Tongue (tissue), 2 donors: ENCODE results near the gene SCARB1. TPM values are rescaled to one million over a fixed set of nuclear protein-coding genes. Genes with fewer than 3 reads are reported as not detected.
"Not testable (repeated sequence)": the region's sequence is repeated elsewhere in the genome, so short reads cannot be mapped to it uniquely, and the experiment has no call there.

Experiments
- DNase-seq: peaks from one replicate; pipeline ENCODE4 v3.0.0-alpha.2; 2015
- total RNA-seq: library from RNA; depleted of rRNA; stranded (reverse); fragments of >200 nt; gene quantifications from one replicate; pipeline ENCODE4 v1.2.3, GENCODE V29; 2014

The SCARB1 gene
- total RNA-seq, 1 donor from 2014 or later = 16.2 TPM

- no peak for DNase-seq
Observed at GRCh38 chr12:124884587-124885438, 21.1 kb upstream of the SCARB1 start.

- peak; percentile 58 for DNase-seq
Observed at GRCh38 chr12:124883263-124884130, 19.8 kb upstream of the SCARB1 start.

DNA sequence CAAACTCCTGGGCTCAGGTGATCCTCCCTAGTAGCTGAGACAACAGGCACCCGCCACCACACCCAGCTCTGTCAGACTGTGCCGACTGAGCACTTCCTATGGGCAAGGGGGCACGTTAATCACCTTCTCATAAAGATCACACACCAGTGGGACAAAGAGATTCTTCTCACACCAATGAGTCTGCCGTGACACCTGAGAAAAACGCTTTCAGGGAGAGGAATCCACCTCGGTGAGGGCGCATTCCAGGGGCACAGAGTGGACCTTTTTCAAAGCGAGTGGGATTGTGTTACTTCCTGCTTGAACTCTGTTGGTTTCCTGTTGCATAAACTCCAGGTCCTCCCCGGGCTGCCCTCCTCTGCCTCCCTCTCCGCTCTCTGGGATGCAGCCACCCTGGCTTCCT, 17.5 kb upstream of the SCARB1 start:
- DNase-seq = no peak

- not testable (repeated sequence) for DNase-seq
Observed at GRCh38 chr12:124880335-124880734, 16.7 kb upstream of the SCARB1 start.

- no peak for DNase-seq
Observed at GRCh38 chr12:124878795-124879516, 15.3 kb upstream of the SCARB1 start.

- DNase-seq = no peak
Observed at GRCh38 chr12:124877423-124877822, 13.8 kb upstream of the SCARB1 start.

DNA sequence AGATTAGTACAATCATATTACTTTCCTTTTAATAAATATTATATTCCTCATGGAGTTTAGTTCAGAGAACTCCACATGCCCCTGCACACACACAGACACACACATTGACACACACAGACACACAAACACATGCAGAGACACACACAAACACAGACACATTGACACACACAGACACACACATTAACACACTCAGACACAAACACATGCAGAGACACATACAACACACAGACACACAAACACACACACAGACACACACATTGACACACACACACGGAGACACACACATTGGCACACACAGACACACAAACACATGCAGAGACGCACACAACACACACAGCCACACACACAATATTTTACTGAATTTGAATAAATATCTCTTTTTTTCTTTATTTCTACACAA, 12.5 kb upstream of the SCARB1 start:
- DNase-seq = no peak

DNA sequence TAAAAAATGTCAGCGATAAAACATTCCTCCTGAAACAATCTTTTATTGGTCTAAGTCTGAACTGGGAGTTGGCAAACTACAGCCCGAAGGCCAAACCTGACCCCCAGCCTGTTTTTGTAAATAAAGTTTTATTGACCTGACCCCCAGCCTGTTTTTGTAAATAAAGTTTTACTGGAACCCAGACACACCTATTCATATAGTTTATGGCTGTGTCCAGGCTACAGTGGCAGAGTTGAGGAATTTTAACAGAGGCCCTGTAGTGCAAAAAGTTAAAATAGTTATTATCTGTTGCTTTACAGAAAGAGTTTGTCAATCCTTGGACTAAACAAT, 12.1 kb upstream of the SCARB1 start:
- no peak for DNase-seq

GRCh38 chr12:124874988-124875802, 11.5 kb upstream of the SCARB1 start:
- no peak for DNase-seq

- no peak for DNase-seq
Observed at GRCh38 chr12:124874188-124874587, 10.5 kb upstream of the SCARB1 start.

DNA sequence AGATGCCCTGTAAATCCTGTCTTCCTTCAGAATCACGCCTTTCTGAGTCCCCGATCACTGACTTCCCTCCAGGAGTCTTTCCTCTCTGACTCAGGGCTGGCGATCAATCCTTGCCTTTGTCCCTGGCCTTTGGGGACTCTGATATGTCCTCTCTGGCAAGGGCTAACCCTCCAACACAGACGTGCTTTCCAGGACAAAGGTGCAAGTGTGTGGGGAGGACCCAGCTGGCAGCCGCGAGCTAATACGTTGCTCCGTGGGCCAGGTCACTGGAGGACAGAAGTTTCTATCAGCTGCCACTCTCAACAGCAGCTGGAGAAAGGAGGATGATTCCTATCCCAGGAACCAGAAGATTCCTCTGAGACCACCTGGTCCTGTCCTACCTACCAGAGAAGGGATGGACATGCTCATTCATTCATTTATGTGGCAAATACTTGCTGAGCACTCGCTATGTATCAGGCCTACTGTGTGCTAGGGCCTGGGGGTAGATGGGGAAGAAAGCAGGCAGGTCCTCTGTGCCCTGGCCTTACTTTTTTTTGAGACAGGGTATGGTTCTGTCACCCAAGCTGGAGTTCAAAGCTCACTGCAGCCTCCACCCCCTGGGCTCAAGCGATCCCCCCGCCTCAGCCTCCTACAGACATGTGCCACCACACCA, 8.5 kb upstream of the SCARB1 start:
- DNase-seq = peak; percentile 27

GRCh38 chr12:124871297-124871696, 7.6 kb upstream of the SCARB1 start:
- DNase-seq = no peak

GRCh38 chr12:124870515-124870914, 6.9 kb upstream of the SCARB1 start:
- DNase-seq = no peak

DNA sequence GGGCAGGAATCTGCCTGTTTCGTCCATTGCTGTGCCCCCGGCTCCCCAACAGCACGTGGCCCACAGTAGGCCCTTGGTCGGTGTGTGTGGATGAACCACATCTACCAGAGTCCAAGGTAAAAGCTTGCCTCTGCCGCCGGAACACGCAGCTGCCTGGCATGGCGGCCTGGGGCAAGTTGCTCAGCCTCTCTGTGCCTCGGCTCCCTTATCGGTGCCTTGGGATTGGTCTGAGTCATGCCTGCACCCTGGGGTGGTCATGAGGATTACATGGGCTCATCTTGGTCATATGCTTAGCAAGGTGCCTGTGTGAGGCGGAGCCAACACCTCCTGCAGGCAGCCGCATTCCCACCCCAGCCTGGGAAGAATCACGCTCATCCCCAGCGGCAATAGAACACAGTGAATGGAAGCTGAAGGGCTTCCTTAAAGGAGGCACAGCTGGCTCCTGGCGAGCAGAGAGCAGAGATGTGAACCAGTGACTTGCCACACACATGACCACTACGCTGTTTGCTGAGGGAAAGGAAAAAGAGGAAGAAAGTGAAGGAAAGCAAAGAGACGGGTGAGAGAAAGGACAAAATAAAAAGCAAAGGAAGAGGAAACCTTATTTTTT, 5.5 kb upstream of the SCARB1 start:
- no peak for DNase-seq

GRCh38 chr12:124868252-124869058, 4.8 kb upstream of the SCARB1 start:
- no peak for DNase-seq

GRCh38 chr12:124867401-124867930, 3.8 kb upstream of the SCARB1 start:
- DNase-seq = no peak

DNA sequence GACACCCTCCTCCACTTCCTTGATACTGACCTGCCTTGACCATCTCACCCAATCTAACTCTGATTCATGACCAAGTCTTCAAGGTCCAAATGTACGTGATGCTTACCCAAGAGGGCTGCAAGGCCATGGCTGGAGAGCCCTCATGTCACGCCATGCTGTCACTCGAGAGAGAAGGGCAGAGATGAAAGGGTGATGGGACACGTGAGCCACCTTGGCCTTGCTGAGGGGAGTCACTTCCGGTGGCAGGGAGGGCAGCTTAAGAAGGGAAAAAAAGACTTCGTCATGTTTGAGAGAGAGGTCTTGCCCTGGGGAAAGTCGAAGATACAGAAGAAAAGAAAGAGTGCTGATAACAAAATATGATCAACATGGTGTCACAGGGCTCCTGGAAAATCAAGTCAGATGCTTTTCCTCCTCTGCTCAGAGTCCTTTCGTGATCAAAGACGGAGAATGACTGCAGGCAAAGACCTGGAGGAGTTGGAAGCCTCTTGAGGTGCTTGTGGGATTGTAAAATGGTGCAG, 3.3 kb upstream of the SCARB1 start:
- no peak for DNase-seq

DNA sequence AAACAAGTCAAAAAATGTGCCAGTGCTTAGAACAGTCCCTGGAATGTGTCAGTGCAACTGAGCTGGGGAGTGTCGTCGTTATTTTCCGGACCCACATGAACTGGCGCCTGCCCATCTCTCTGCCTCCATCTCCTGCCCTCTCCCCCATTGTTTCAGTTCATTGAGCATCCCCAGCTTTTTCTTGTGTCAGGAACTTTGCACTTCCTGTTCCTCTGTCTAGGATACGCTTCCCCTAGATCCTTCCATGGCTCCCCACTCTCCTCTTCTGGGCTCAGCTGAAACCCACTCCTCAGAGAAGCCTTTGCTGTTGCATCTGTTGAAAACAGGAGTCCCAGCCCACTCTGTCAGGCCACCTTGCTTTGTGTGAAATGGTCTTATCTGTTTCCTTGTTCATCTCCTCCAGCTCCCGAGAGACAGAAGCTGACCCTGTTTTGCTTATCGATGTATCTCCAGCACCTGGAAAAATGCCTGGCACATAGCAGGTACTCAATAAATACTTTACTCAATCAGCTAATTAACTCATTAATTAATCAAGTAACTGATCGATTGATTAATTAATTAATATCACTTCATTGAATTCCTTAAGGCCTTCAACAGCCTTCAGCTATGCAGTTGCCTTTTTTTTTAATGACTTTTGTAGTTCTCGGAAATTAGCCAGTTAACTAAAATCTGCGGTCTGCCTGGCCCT, 2.7 kb upstream of the SCARB1 start:
- DNase-seq = no peak

DNA sequence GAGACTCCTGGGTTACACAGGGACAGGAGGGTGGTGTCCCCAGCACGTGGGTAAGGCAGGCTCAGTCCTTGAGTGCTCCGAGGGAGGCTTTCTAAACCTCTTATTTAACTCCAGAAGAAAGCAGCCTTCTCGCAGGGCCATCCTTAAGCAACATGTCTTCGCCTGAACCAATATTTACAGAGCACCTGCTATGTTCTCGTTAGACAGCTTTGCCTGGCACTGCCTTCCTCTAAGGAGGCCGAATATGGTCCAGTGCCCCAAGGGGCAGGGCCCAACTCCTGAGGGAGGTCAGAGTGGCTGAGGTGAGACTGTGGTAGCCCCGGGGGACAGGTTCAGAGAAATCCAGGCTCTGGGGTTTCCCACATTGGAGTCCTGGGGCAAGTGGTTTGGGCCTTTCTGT, 2.1 kb upstream of the SCARB1 start:
- DNase-seq = no peak
